GM23338 (cell line): ENCODE data around the gene PDE4D. TPM values are rescaled to one million over a fixed set of nuclear protein-coding genes. Genes with fewer than 3 reads are reported as not detected.

Experiments used
- ATAC-seq: fragments of 200-7000 bp; cut with Tn5 transposase; 3 replicates; pipeline ENCODE4 v1.9.1; 2020
- DNase-seq: peaks from one replicate; pipeline ENCODE4 v3.0.0-alpha.2; 2015; ENCODE audit warnings: low spot score
- H2AFZ ChIP-seq: fragments of 200-600 bp; sonication (generic); 2 replicates; pipeline ENCODE4 v1.8.0; 2016; ENCODE audit warnings: antibody characterized with exemption, mild to moderate bottlenecking, moderate library complexity
- H3F3A ChIP-seq: fragments of 200-600 bp; sonication (generic); replicated peaks from 2 replicates; pipeline ENCODE4 v1.8.0; 2017; ENCODE audit warnings: antibody characterized with exemption, mixed run types, low read depth
- H3K27ac ChIP-seq: fragments of 200-600 bp; sonication (generic); 2 replicates; pipeline ENCODE4 v1.6.1; 2016; ENCODE audit warnings: low read depth
- H3K27me3 ChIP-seq: fragments of 200-600 bp; sonication (generic); 2 replicates; pipeline ENCODE4 v1.8.0; 2016; ENCODE audit warnings: mild to moderate bottlenecking, mixed run types, moderate library complexity; ENCODE audit not compliant: insufficient read depth
- H3K36me3 ChIP-seq: fragments of 200-600 bp; sonication (generic); 2 replicates; pipeline ENCODE4 v1.8.0; 2016; ENCODE audit warnings: mild to moderate bottlenecking; ENCODE audit not compliant: insufficient read depth
- H3K4me1 ChIP-seq: fragments of 200-600 bp; sonication (generic); 2 replicates; pipeline ENCODE4 v1.8.0; 2016; ENCODE audit warnings: mild to moderate bottlenecking, moderate library complexity; ENCODE audit not compliant: insufficient read depth
- H3K4me2 ChIP-seq: fragments of 200-600 bp; sonication (generic); 2 replicates; pipeline ENCODE4 v1.7.1; 2017; ENCODE audit warnings: mixed run types
- H3K4me3 ChIP-seq: fragments of 200-600 bp; sonication (generic); 2 replicates; pipeline ENCODE4 v1.6.1; 2016; ENCODE audit warnings: mixed run types
- H3K79me2 ChIP-seq: fragments of 200-600 bp; sonication (generic); replicated peaks from 2 replicates; pipeline ENCODE4 v1.8.0; 2017; ENCODE audit warnings: mild to moderate bottlenecking; ENCODE audit not compliant: insufficient read depth
- H3K9me2 ChIP-seq: fragments of 200-600 bp; sonication (generic); 2 replicates; pipeline ENCODE4 v1.8.0; 2017; ENCODE audit not compliant: insufficient read depth
- H4K20me1 ChIP-seq: fragments of 200-600 bp; sonication (generic); replicated peaks from 2 replicates; pipeline ENCODE4 v1.8.0; 2017; ENCODE audit warnings: mild to moderate bottlenecking; ENCODE audit not compliant: insufficient read depth
- H3K27ac Mint-ChIP-seq: 2 replicates; pipeline ENCODE4 v1.8.0; 2020; ENCODE audit warnings: inconsistent platforms, mild to moderate bottlenecking, moderate library complexity, mixed read lengths
- H3K27me3 Mint-ChIP-seq: 3 replicates; pipeline ENCODE4 v1.8.0; 2022; ENCODE audit warnings: low read depth, mild to moderate bottlenecking, moderate library complexity, mixed read lengths, inconsistent platforms; ENCODE audit not compliant: insufficient read depth, poor library complexity
- H3K36me3 Mint-ChIP-seq: 3 replicates; pipeline ENCODE4 v1.8.0; 2021; ENCODE audit warnings: low read depth, mild to moderate bottlenecking, inconsistent platforms, moderate library complexity, mixed read lengths
- H3K4me1 Mint-ChIP-seq: 3 replicates; pipeline ENCODE4 v1.8.0; 2020; ENCODE audit warnings: mild to moderate bottlenecking, inconsistent platforms, mixed read lengths
- H3K4me3 Mint-ChIP-seq: 3 replicates; pipeline ENCODE4 v1.8.0; 2021; ENCODE audit warnings: moderate library complexity, mild to moderate bottlenecking, inconsistent platforms, mixed read lengths
- H3K9me3 Mint-ChIP-seq: 3 replicates; pipeline ENCODE4 v1.8.0; 2020; ENCODE audit warnings: moderate library complexity, mild to moderate bottlenecking, inconsistent platforms, mixed read lengths
- CREB1 ChIP-seq: fragments of 250-450 bp; sonication (Bioruptor Pico); IDR thresholded peaks from 2 replicates; pipeline ENCODE4 v1.5.0; 2020; ENCODE audit warnings: low read depth, mild to moderate bottlenecking, moderate library complexity
- JUNB ChIP-seq: IDR thresholded peaks from one replicate; pipeline ENCODE4 v1.6.1; 2016; ENCODE audit warnings: antibody characterized with exemption; ENCODE audit not compliant: unreplicated experiment
- NANOG ChIP-seq: IDR thresholded peaks from 2 replicates; pipeline ENCODE4 v1.6.1; 2016; ENCODE audit warnings: antibody characterized with exemption, borderline replicate concordance
- POLR2AphosphoS5 ChIP-seq: IDR thresholded peaks from 2 replicates; pipeline ENCODE4 v1.6.1; 2016; ENCODE audit warnings: antibody characterized with exemption, low read depth
- STAT1 ChIP-seq: IDR thresholded peaks from one replicate; pipeline ENCODE4 v1.6.1; 2016; ENCODE audit warnings: antibody characterized with exemption; ENCODE audit not compliant: unreplicated experiment
- ZNF114 ChIP-seq: fragments of 250-450 bp; sonication (Bioruptor Pico); IDR thresholded peaks from 2 replicates; pipeline ENCODE4 v1.5.0; 2020; ENCODE audit warnings: mild to moderate bottlenecking, moderate library complexity
- ZNF331 ChIP-seq: fragments of 250-450 bp; sonication (Bioruptor Pico); IDR thresholded peaks from 2 replicates; pipeline ENCODE4 v1.5.0; 2020; ENCODE audit warnings: low read depth, mild to moderate bottlenecking, moderate library complexity
- polyA plus RNA-seq: library from polyadenylated mRNA; unstranded; fragments of >200 nt; fragmentation: Nextera tagmentation; extraction: Ambion mirVana; gene quantifications from 2 replicates; pipeline ENCODE4 v1.2.1, GENCODE V29; 2016
- total RNA-seq: library from RNA; depleted of rRNA; stranded (reverse); fragments of >200 nt; shearing (Covaris generic); gene quantifications from 2 replicates; pipeline ENCODE4 v1.2.3, GENCODE V29; 2014
- TF ChIP-seq, protein P1 (sequence below): IDR thresholded peaks from 2 replicates; pipeline ENCODE4 v1.6.1; 2016; ENCODE audit warnings: antibody characterized with exemption
- TF ChIP-seq, protein P2 (sequence below), 2 experiments: fragments of 200-600 bp in 1 of 2; sonication (generic) in 1 of 2; conservative IDR thresholded peaks; 2 replicates each; pipeline versions ENCODE4 v1.5.1 to v1.6.1; 2016 to 2017; ENCODE audit warnings: antibody characterized with exemption in 2 of 2, low read depth in 2 of 2, mild to moderate bottlenecking in 2 of 2, moderate library complexity in 1 of 2
- TF ChIP-seq, protein P3 (sequence below): fragments of 250-450 bp; sonication (Bioruptor Pico); IDR thresholded peaks from 2 replicates; pipeline ENCODE4 v1.5.0; 2020; ENCODE audit warnings: mild to moderate bottlenecking, moderate library complexity

The PDE4D gene
- total and polyA plus RNA-seq, 2 experiments from 2014 or later, result 2.1 to 4.7 TPM

DNA sequence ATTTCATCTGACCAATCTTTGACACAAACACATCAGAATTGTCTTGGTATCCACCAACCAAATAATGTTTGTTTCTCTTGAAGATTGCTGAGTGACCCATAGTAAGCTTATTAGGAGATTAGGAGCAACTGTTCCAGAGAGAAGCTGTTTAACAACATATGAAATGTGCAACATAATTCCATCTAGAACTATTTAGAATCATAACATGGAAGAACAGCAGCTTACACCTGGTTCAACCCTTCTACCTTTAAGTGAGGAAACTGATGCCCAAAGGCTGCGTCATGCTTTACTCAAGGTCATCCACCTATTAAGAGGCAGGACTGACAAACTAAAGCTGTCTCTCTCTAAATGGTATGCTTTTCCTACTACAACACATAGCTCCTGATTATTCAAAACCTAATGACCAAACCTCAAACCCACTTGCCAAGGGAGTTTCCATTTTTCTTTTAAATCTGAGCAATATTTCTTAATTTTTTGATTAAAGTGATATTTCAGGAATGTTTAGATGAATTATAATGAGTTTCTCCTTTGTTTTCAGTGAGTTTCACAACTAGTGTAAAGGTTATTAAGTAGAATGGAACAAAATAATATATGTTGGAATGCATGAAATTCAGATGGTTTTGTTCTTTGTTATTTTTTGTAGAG, 764.8 kb downstream of the PDE4D start:
- TF ChIP-seq JUNB (no peak), POLR2AphosphoS5 (no peak), ZNF114 (CRISPR knock-in tag) (no peak), STAT1 (no peak), CREB1 (CRISPR knock-in tag) (no peak), NANOG (no peak), ZNF331 (CRISPR knock-in tag) (no peak)
- TF ChIP-seq, protein P1, sequence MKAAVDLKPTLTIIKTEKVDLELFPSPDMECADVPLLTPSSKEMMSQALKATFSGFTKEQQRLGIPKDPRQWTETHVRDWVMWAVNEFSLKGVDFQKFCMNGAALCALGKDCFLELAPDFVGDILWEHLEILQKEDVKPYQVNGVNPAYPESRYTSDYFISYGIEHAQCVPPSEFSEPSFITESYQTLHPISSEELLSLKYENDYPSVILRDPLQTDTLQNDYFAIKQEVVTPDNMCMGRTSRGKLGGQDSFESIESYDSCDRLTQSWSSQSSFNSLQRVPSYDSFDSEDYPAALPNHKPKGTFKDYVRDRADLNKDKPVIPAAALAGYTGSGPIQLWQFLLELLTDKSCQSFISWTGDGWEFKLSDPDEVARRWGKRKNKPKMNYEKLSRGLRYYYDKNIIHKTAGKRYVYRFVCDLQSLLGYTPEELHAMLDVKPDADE, result no peak
- TF ChIP-seq, protein P2, sequence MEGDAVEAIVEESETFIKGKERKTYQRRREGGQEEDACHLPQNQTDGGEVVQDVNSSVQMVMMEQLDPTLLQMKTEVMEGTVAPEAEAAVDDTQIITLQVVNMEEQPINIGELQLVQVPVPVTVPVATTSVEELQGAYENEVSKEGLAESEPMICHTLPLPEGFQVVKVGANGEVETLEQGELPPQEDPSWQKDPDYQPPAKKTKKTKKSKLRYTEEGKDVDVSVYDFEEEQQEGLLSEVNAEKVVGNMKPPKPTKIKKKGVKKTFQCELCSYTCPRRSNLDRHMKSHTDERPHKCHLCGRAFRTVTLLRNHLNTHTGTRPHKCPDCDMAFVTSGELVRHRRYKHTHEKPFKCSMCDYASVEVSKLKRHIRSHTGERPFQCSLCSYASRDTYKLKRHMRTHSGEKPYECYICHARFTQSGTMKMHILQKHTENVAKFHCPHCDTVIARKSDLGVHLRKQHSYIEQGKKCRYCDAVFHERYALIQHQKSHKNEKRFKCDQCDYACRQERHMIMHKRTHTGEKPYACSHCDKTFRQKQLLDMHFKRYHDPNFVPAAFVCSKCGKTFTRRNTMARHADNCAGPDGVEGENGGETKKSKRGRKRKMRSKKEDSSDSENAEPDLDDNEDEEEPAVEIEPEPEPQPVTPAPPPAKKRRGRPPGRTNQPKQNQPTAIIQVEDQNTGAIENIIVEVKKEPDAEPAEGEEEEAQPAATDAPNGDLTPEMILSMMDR (conservative IDR thresholded peaks at IDR 0.05; ENCODE audit: low read depth in 2 of 2), result no peak
- TF ChIP-seq, protein P3, sequence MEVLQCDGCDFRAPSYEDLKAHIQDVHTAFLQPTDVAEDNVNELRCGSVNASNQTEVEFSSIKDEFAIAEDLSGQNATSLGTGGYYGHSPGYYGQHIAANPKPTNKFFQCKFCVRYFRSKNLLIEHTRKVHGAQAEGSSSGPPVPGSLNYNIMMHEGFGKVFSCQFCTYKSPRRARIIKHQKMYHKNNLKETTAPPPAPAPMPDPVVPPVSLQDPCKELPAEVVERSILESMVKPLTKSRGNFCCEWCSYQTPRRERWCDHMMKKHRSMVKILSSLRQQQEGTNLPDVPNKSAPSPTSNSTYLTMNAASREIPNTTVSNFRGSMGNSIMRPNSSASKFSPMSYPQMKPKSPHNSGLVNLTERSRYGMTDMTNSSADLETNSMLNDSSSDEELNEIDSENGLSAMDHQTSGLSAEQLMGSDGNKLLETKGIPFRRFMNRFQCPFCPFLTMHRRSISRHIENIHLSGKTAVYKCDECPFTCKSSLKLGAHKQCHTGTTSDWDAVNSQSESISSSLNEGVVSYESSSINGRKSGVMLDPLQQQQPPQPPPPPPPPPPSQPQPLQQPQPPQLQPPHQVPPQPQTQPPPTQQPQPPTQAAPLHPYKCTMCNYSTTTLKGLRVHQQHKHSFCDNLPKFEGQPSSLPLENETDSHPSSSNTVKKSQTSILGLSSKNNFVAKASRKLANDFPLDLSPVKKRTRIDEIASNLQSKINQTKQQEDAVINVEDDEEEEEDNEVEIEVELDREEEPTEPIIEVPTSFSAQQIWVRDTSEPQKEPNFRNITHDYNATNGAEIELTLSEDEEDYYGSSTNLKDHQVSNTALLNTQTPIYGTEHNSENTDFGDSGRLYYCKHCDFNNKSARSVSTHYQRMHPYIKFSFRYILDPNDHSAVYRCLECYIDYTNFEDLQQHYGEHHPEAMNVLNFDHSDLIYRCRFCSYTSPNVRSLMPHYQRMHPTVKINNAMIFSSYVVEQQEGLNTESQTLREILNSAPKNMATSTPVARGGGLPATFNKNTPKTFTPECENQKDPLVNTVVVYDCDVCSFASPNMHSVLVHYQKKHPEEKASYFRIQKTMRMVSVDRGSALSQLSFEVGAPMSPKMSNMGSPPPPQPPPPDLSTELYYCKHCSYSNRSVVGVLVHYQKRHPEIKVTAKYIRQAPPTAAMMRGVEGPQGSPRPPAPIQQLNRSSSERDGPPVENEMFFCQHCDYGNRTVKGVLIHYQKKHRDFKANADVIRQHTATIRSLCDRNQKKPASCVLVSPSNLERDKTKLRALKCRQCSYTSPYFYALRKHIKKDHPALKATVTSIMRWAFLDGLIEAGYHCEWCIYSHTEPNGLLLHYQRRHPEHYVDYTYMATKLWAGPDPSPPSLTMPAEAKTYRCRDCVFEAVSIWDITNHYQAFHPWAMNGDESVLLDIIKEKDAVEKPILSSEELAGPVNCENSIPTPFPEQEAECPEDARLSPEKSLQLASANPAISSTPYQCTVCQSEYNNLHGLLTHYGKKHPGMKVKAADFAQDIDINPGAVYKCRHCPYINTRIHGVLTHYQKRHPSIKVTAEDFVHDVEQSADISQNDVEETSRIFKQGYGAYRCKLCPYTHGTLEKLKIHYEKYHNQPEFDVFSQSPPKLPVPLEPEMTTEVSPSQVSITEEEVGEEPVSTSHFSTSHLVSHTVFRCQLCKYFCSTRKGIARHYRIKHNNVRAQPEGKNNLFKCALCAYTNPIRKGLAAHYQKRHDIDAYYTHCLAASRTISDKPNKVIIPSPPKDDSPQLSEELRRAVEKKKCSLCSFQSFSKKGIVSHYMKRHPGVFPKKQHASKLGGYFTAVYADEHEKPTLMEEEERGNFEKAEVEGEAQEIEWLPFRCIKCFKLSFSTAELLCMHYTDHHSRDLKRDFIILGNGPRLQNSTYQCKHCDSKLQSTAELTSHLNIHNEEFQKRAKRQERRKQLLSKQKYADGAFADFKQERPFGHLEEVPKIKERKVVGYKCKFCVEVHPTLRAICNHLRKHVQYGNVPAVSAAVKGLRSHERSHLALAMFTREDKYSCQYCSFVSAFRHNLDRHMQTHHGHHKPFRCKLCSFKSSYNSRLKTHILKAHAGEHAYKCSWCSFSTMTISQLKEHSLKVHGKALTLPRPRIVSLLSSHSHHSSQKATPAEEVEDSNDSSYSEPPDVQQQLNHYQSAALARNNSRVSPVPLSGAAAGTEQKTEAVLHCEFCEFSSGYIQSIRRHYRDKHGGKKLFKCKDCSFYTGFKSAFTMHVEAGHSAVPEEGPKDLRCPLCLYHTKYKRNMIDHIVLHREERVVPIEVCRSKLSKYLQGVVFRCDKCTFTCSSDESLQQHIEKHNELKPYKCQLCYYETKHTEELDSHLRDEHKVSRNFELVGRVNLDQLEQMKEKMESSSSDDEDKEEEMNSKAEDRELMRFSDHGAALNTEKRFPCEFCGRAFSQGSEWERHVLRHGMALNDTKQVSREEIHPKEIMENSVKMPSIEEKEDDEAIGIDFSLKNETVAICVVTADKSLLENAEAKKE, result no peak
- Mint-ChIP-seq H3K9me3 (no peaks in the 10 kb centered on the region), H3K4me1 (peaks cover 13% of the 10 kb centered on the region), H3K27me3 (no peaks in the 10 kb centered on the region), H3K36me3 (no peaks in the 10 kb centered on the region), H3K4me3 (no peak overlapping the region), H3K27ac (no peak overlapping the region)
- no peaks in the 10 kb centered on the region for H3K9me2 ChIP-seq
- DNase-seq (no peak), ATAC-seq (no peak)
- no peak overlapping the region for H3K27ac ChIP-seq
- H2AFZ ChIP-seq, result no peak overlapping the region
- H3K79me2 ChIP-seq, result no peaks in the 10 kb centered on the region
- no peak overlapping the region for H3K4me3 ChIP-seq
- no peaks in the 10 kb centered on the region for H3F3A ChIP-seq
- no peaks in the 10 kb centered on the region for H3K36me3 ChIP-seq
- H3K4me1 ChIP-seq, result peaks cover 58% of the 10 kb centered on the region
- H3K4me2 ChIP-seq, result no peak overlapping the region
- no peaks in the 10 kb centered on the region for H3K27me3 ChIP-seq
- H4K20me1 ChIP-seq, result no peaks in the 10 kb centered on the region
